GM20000 (cell line): ENCODE data around the gene EPHA3.

ENCODE experiments used
- DNase-seq: peaks from one replicate; pipeline ENCODE4 v3.0.0; 2012; ENCODE audit warnings: low spot score
- CTCF ChIP-seq: IDR thresholded peaks from 2 replicates; pipeline ENCODE4 v1.5.1; 2012; ENCODE audit warnings: mild to moderate bottlenecking, control low read depth; ENCODE audit errors: extremely low read depth, missing control alignments

EPHA3 gene

DNA sequence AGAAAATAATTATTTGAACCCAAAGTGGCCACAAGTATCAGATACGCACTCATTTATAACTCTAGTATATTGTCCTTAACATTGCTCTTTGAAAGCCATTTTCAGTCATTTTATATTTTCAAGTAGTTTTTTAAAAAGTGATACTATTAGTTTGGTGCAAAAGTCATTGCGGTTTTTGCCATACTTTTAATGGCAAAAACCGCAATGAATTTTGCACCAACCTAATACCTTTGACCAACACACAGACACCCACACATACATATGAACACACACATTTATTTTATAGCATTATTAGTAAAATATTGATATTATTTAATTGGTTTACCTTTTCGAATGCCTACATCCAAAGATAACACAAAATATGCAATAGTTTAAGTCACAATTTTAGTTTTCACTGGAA, 154.3 kb downstream of the EPHA3 start:
- TF ChIP-seq CTCF = no peak
- DNase-seq = no peak

DNA sequence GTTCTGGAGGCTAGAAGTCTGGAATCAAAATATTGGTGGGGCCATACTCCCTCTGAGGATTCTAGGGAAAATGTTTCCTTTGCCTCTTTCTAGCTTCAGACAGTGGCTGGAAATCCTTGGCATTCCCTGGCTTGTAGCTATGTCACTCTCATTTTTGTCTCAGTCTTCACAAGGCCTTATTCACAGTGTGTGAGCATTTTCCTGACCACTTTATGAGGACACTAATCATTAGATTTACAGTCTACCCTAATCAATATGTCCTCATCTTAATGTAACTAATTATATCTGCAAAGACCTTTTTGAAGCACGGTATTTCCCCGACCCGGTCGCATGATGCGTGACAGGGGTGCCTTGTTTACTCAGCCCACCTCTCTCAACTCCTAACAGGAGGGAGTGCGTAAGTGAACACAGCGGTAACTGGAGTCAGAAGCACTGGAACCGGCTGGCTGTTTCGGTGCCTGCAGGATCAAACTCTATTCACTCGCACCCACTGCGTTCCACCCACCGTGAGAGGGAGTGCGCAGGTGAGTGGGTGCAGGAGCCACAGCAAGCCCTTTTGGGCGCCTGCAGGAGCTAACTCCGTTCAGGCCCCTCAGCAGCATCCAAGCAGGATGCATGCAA, 155.0 kb downstream of the EPHA3 start:
- DNase-seq = no peak
- TF ChIP-seq CTCF = no peak

DNA sequence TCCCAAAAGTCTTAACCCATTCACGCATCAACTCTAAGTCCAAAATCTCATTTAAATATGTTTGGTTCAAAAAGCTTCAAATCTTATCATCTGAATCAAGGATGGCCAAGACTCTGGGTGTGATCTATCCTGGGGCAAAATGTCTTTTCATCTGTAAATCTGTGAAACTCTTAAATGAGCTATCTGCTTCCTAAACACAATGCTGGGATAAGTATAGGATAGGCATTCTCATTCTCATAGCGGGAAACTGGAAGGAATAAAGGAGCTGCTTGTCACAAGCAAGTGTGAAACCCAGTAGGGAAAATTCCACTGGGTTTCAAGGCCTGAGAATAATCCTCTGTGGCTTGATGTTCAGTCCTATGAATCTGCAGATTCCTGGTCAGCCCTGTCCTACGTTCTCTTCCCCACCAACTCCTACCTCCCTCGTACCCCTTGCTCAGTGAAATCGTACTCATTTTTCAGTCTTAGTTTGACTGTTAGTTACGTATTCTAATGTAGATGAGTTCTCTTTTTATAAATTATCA, 156.7 kb downstream of the EPHA3 start:
- no peak for TF ChIP-seq CTCF
- DNase-seq = no peak

DNA sequence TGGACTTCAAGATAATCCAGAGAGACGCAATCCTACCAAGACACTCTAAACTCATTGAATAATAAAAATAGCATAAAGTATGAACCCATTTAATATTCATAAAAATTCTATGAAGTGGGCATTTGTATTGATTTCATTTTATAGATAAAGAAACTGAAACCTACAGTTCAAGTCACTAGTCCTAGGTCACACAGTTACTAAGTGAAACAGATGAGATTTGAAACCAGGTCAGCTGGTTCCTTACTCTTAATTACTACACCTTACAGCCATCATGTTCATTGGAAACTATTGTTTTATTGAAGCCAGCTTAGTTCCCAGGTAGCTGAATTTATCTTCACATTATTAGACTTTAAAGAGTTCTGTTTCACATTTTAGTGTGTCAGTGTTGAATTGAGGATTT, 158.7 kb downstream of the EPHA3 start:
- no peak for TF ChIP-seq CTCF
- DNase-seq = no peak

DNA sequence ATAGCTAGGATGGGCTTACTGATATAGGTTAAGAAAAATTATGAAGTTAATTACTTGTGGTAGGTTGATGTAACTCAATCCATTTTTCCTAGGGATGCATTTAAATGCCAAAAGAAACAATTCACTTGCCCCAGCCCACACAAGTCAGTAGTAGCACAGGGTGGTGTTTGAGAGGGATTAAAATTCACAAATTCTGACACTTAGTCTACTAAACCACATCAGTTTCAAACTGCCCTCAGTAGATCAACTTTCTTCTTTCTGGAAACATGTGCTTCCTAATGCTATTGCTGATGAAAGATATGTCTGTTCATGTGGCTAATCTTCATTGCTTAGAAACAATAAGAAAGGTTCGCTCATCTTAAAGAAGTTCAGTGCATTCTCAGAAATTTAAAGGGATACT, 160.6 kb downstream of the EPHA3 start:
- no peak for DNase-seq
- no peak for TF ChIP-seq CTCF

DNA sequence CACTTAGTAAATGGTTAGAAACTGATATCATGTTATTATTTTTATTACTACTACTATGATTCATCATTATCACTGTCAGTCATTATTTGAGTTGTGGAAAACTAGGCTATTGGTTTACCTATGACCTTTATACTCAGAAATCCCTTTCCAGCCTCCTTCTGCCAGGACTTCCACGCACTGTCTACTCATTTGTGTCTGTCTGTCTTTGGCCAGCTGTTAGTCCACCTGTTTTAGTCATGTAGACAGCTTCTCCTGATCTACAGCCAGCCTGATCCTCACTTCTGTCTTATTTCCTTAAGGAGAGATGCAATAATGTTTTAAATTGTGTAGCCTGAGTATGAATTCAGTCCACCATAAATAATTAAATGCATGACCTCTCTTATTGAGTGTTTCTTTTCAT, 162.8 kb downstream of the EPHA3 start:
- DNase-seq = no peak
- TF ChIP-seq CTCF = no peak

GRCh38 chr3:89275001-89275400, 167.6 kb downstream of the EPHA3 start:
- no peak for TF ChIP-seq CTCF
- no peak for DNase-seq
